Left lung (tissue), 10 donors: Measurements from ENCODE around the gene CNTN4. TPM values are rescaled to one million over a fixed set of nuclear protein-coding genes. Genes with fewer than 3 reads are reported as not detected.
"Not testable (repeated sequence)": the region's sequence is repeated elsewhere in the genome, so short reads cannot be mapped to it uniquely, and the experiment has no call there.

Experiments used
- ATAC-seq: fragments of 200-7000 bp; cut with Tn5 transposase; one replicate; pipeline ENCODE4 v1.9.1; 2020; ENCODE audit warnings: moderate library complexity
- DNase-seq, 4 donors: peaks; one replicate each; pipeline ENCODE4 v3.0.0-alpha.2; 2013 to 2020
- H3K27ac ChIP-seq, 2 donors: fragments of 200-600 bp; sonication (generic) in 1 of 2; one replicate each; pipeline versions ENCODE4 v1.5.0 to v1.8.0; 2020 to 2021
- H3K27me3 ChIP-seq, 2 donors: fragments of 200-600 bp; sonication (generic) in 1 of 2; one replicate each; pipeline versions ENCODE4 v1.5.0 to v1.8.0; 2020 to 2021
- H3K36me3 ChIP-seq, 2 donors: fragments of 200-600 bp; sonication (generic) in 1 of 2; one replicate each; pipeline versions ENCODE4 v1.5.0 to v1.8.0; 2020 to 2021
- H3K4me1 ChIP-seq, 2 donors: fragments of 200-600 bp; one replicate each; pipeline ENCODE4 v1.8.0; 2021
- H3K4me3 ChIP-seq, 2 donors: fragments of 200-600 bp; sonication (generic) in 1 of 2; one replicate each; pipeline versions ENCODE4 v1.5.0 to v1.8.0; 2020 to 2021; ENCODE audit warnings: mild to moderate bottlenecking in 1 of 2
- H3K9me3 ChIP-seq, 2 donors: fragments of 200-600 bp; sonication (generic) in 1 of 2; one replicate each; pipeline versions ENCODE4 v1.5.0 to v1.8.0; 2020 to 2021
- intact Hi-C, 2 donors: fragments of 100-400 bp; cut with DNase I; formaldehyde crosslinking; loops; one replicate each; pipeline versions ENCODE4 v1.11.2 to v1.14.2; 2022
- polyA plus RNA-seq, 6 donors: library from polyadenylated mRNA; unstranded; fragments of 120-200 nt; gene quantifications; one replicate each; pipeline ENCODE4 v1.2.1, GENCODE V29; 2013; ENCODE audit not compliant: insufficient read length in 6 of 6
- total RNA-seq, 2 donors: library from RNA; stranded (reverse); fragmentation: NEBNext Ultra II Directional; extraction: Animal tissue kit (Norgen Biotek cat#: 25700); gene quantifications; one replicate each; pipeline ENCODE4 v1.2.1, GENCODE V29; 2021
- TF ChIP-seq, protein P1 (sequence below), 2 donors: fragments of 200-600 bp; sonication (generic) in 1 of 2; IDR thresholded peaks; one replicate each; pipeline versions ENCODE4 v1.5.0 to v1.8.0; 2021; ENCODE audit warnings: antibody characterized with exemption in 2 of 2
- donor health status: DM: no; HTN: yes; CAD: no.
- donor health status: DM: no; HTN: no; CAD: no.

Gene CNTN4
- total and polyA plus RNA-seq, 8 donors: 5.9 to 10.4 (median 8.2) TPM

- H3K4me3 ChIP-seq: no peak overlapping the region
- no peaks in the 10 kb centered on the region for H3K27me3 ChIP-seq
- no peaks in the 10 kb centered on the region for H3K4me1 ChIP-seq
- TF ChIP-seq, protein P1, sequence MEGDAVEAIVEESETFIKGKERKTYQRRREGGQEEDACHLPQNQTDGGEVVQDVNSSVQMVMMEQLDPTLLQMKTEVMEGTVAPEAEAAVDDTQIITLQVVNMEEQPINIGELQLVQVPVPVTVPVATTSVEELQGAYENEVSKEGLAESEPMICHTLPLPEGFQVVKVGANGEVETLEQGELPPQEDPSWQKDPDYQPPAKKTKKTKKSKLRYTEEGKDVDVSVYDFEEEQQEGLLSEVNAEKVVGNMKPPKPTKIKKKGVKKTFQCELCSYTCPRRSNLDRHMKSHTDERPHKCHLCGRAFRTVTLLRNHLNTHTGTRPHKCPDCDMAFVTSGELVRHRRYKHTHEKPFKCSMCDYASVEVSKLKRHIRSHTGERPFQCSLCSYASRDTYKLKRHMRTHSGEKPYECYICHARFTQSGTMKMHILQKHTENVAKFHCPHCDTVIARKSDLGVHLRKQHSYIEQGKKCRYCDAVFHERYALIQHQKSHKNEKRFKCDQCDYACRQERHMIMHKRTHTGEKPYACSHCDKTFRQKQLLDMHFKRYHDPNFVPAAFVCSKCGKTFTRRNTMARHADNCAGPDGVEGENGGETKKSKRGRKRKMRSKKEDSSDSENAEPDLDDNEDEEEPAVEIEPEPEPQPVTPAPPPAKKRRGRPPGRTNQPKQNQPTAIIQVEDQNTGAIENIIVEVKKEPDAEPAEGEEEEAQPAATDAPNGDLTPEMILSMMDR (IDR thresholded peaks at IDR 0.05): no peak
- ATAC-seq: no peak
- DNase-seq: no peak
- H3K36me3 ChIP-seq: no peaks in the 10 kb centered on the region
- intact Hi-C loops: no loop called here
- H3K27ac ChIP-seq: no peak overlapping the region
- no peaks in the 10 kb centered on the region for H3K9me3 ChIP-seq
Observed at GRCh38 chr3:2802429-2802828, 703.8 kb downstream of the CNTN4 start.

DNA sequence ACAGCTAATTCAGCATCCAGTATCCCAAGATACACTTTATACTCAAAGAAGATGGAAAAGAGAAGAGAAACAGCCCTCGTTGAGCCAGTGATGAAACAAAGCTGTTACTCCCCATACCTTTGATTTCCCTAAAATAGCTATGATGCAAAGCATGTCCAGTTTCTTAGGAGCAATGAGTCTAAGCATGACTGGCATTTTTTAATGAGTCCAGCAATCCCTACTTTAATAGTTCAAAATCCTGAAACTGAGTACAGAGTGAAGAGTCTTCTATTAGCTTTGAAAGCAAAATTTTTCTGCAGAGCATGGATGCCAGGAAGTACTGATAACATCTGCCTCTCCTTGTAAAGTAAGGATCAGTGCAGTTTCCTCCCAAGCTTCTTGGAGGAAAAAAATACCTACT is 708.8 kb downstream of the CNTN4 start:
- ATAC-seq (no peak), DNase-seq (no peak)
- Histone ChIP-seq H3K36me3 (no peaks in the 10 kb centered on the region), H3K4me3 (no peak overlapping the region), H3K27me3 (no peaks in the 10 kb centered on the region), H3K27ac (no peak overlapping the region), H3K9me3 (no peaks in the 10 kb centered on the region), H3K4me1 (no peaks in the 10 kb centered on the region)
- TF ChIP-seq, protein P1 (IDR thresholded peaks at IDR 0.05): no peak
- intact Hi-C loops: no loop called here

- DNase-seq: peak in 1 of 4 donors; percentile 17
Observed at GRCh38 chr3:2810723-2811122, 712.1 kb downstream of the CNTN4 start.

GRCh38 chr3:2819571-2819970 is 720.9 kb downstream of the CNTN4 start:
- Histone ChIP-seq H3K27ac (no peak overlapping the region), H3K9me3 (peaks cover 0 to 2% of the 10 kb centered on the region in 2 donors), H3K27me3 (no peaks in the 10 kb centered on the region), H3K4me1 (no peaks in the 10 kb centered on the region), H3K4me3 (no peak overlapping the region), H3K36me3 (no peaks in the 10 kb centered on the region)
- TF ChIP-seq, protein P1 (IDR thresholded peaks at IDR 0.05): no peak
- DNase-seq: no peak
- ATAC-seq: no peak
- intact Hi-C loops: no loop called here

More at GRCh38 chr3:2810723-2811122, 712.1 kb downstream of the CNTN4 start:
- TF ChIP-seq, protein P1 (IDR thresholded peaks at IDR 0.05): no peak
- Histone ChIP-seq H3K9me3 (peaks cover 0 to 2% of the 10 kb centered on the region in 2 donors), H3K4me1 (no peaks in the 10 kb centered on the region), H3K4me3 (no peak overlapping the region), H3K36me3 (no peaks in the 10 kb centered on the region), H3K27me3 (no peaks in the 10 kb centered on the region), H3K27ac (no peak overlapping the region)
- intact Hi-C loops: no loop called here
- ATAC-seq: no peak

GRCh38 chr3:2820982-2821381 is 722.3 kb downstream of the CNTN4 start:
- H3K9me3 ChIP-seq, H3K27me3 ChIP-seq, ATAC-seq, H3K36me3 ChIP-seq, intact Hi-C loops, H3K4me1 ChIP-seq, H3K27ac ChIP-seq, H3K4me3 ChIP-seq, DNase-seq: not testable (repeated sequence)

GRCh38 chr3:2822611-2823010 is 723.9 kb downstream of the CNTN4 start:
- no peak overlapping the region for H3K4me3 ChIP-seq
- ATAC-seq (no peak), DNase-seq (no peak)
- intact Hi-C loops: no loop called here
- TF ChIP-seq, protein P1 (IDR thresholded peaks at IDR 0.05): no peak
- H3K4me1 ChIP-seq: no peaks in the 10 kb centered on the region
- no peak overlapping the region for H3K27ac ChIP-seq
- H3K9me3 ChIP-seq: no peaks in the 10 kb centered on the region
- H3K36me3 ChIP-seq: no peaks in the 10 kb centered on the region
- H3K27me3 ChIP-seq: no peaks in the 10 kb centered on the region
